Endothelial cell of umbilical vein (primary cell): ENCODE results near the gene TRIM52. TPM values are rescaled to one million over a fixed set of nuclear protein-coding genes. Genes with fewer than 3 reads are reported as not detected.

Experiments
- BruUV-seq: library from RNA; stranded (reverse); fragments of 400-500 nt; replicated peaks from 2 replicates; lab custom pipeline; 2021; lab: Mats Ljungman, UMichigan
- CTCF ChIA-PET: fragments of 300-600, 350-600 bp; sonication (Branson Sonifier 250); formaldehyde crosslinking; loops from one replicate; lab custom pipeline; 2021; ENCODE audit warnings: antibody characterized with exemption, inconsistent platforms; lab: Charles Lee
- POLR2A ChIA-PET: fragments of 300-600, 350-600 bp; sonication (Branson Sonifier 250); formaldehyde crosslinking; loops from one replicate; lab custom pipeline; 2021; ENCODE audit warnings: antibody characterized with exemption, inconsistent platforms; lab: Charles Lee
- DNase-seq: peaks from one replicate; pipeline ENCODE4 v3.0.0-alpha.2; 2011; ENCODE audit warnings: low read depth, low spot score
- FAIRE-seq: peaks from 2 replicates; lab custom pipeline; 2011; peaks lifted over from hg19 to GRCh38; lab: Jason Lieb, UNC
- H2AFZ ChIP-seq: 2 replicates; pipeline ENCODE4 v1.6.0; 2012; ENCODE audit warnings: low read depth, low read length, control low read depth, inconsistent platforms
- H3K27ac ChIP-seq: 2 replicates; pipeline ENCODE4 v1.5.1; 2011; ENCODE audit warnings: low read depth, mild to moderate bottlenecking, control low read depth, low read length, moderate library complexity; ENCODE audit not compliant: insufficient read depth
- H3K27me3 ChIP-seq, 2 experiments: 2 replicates each; pipeline versions ENCODE4 v1.6.0 to v1.6.1; 2011; ENCODE audit warnings: low read length in 2 of 2, mixed read lengths in 1 of 2; ENCODE audit not compliant: control insufficient read depth in 2 of 2, insufficient read depth in 2 of 2
- H3K36me3 ChIP-seq, 2 experiments: 2 replicates in 1 of 2; 3 replicates in 1 of 2; pipeline ENCODE4 v1.5.1; 2011; ENCODE audit warnings: low read length in 2 of 2, mild to moderate bottlenecking in 1 of 2, moderate library complexity in 1 of 2; ENCODE audit not compliant: control insufficient read depth in 2 of 2, insufficient read depth in 2 of 2; ENCODE audit errors: extremely low read depth in 1 of 2
- H3K4me1 ChIP-seq: 3 replicates; pipeline ENCODE4 v1.5.1; 2011; ENCODE audit warnings: mild to moderate bottlenecking, low read length; ENCODE audit not compliant: control insufficient read depth, insufficient read depth; ENCODE audit errors: extremely low read depth
- H3K4me2 ChIP-seq: 2 replicates; pipeline ENCODE4 v1.6.1; 2011; ENCODE audit warnings: low read length, control low read depth, mixed read lengths; ENCODE audit not compliant: insufficient read depth
- H3K4me3 ChIP-seq, 3 experiments: fragments of 200-600 bp in 1 of 3; sonication (generic), shearing (Covaris generic) in 1 of 3; replicated peaks in 1 of 3; 2 replicates each; pipeline ENCODE4 v1.5.1; 2011 to 2016; ENCODE audit warnings: control low read depth in 3 of 3, low read length in 3 of 3, mild to moderate bottlenecking in 2 of 3, inconsistent platforms in 1 of 3, low read depth in 1 of 3, moderate library complexity in 1 of 3; ENCODE audit not compliant: insufficient read depth in 1 of 3
- H3K79me2 ChIP-seq: 2 replicates; pipeline ENCODE4 v1.6.0; 2012; ENCODE audit warnings: low read length, inconsistent platforms; ENCODE audit not compliant: control insufficient read depth, insufficient read depth
- H3K9ac ChIP-seq: replicated peaks from 2 replicates; pipeline ENCODE3; 2011; ENCODE audit warnings: low read length, control low read depth; ENCODE audit not compliant: insufficient read depth; ENCODE audit errors: extremely low read depth
- H3K9me1 ChIP-seq: replicated peaks from 3 replicates; pipeline ENCODE4 v1.6.0; 2011; ENCODE audit warnings: mild to moderate bottlenecking, low read length; ENCODE audit not compliant: control insufficient read depth, insufficient read depth; ENCODE audit errors: extremely low read depth
- H3K9me3 ChIP-seq: replicated peaks from 2 replicates; pipeline ENCODE4 v1.5.1; 2012; ENCODE audit warnings: low read length, inconsistent platforms; ENCODE audit not compliant: control insufficient read depth, insufficient read depth
- H4K20me1 ChIP-seq: replicated peaks from 2 replicates; pipeline ENCODE3; 2011; ENCODE audit warnings: mild to moderate bottlenecking, low read length; ENCODE audit not compliant: control insufficient read depth, insufficient read depth; ENCODE audit errors: extremely low read depth
- EZH2 ChIP-seq: IDR thresholded peaks from 2 replicates; pipeline ENCODE4 v1.6.1; 2012; ENCODE audit warnings: borderline replicate concordance, low read depth, mild to moderate bottlenecking, moderate library complexity, low read length, inconsistent platforms; ENCODE audit not compliant: severe bottlenecking
- FOS ChIP-seq: IDR thresholded peaks from 2 replicates; pipeline ENCODE4 v1.6.1; 2011; ENCODE audit warnings: mild to moderate bottlenecking, low read length, moderate library complexity, borderline replicate concordance; ENCODE audit not compliant: insufficient read depth
- GATA2 ChIP-seq: IDR thresholded peaks from 2 replicates; pipeline ENCODE4 v1.7.0; 2011; ENCODE audit warnings: low read depth, mild to moderate bottlenecking, moderate library complexity, mixed read lengths, low read length; ENCODE audit not compliant: insufficient read length, insufficient read depth
- JUN ChIP-seq: IDR thresholded peaks from 2 replicates; pipeline ENCODE4 v1.6.1; 2011; ENCODE audit warnings: borderline replicate concordance, low read depth; ENCODE audit not compliant: insufficient read length, insufficient read depth
- MYC ChIP-seq: IDR thresholded peaks from one replicate; pipeline ENCODE4 v1.6.1; 2011; ENCODE audit warnings: mild to moderate bottlenecking, low read depth, low read length
- POLR2A ChIP-seq: IDR thresholded peaks from 2 replicates; pipeline ENCODE4 v1.6.1; 2012; ENCODE audit warnings: low read depth, mild to moderate bottlenecking, control low read depth, low read length
- POLR2AphosphoS5 ChIP-seq: IDR thresholded peaks from 2 replicates; pipeline ENCODE4 v1.6.1; 2012; ENCODE audit warnings: low read depth, mild to moderate bottlenecking, control low read depth, low read length, moderate library complexity; ENCODE audit not compliant: insufficient read depth
- dilution Hi-C: fragments of 300-500 bp; cut with MboI; formaldehyde crosslinking; loops from one replicate; pipeline ENCODE4 v1.15.0; 2019; ENCODE audit warnings: low sequenced_read_pairs; ENCODE audit not compliant: extremely low pct_ligation_motif_present
- intact Hi-C: fragments of 100-400 bp; cut with micrococcal nuclease; formaldehyde crosslinking; loops from one replicate; pipeline ENCODE4 v1.10.0; 2022
- polyA plus RNA-seq, 4 experiments: library from polyadenylated mRNA; depleted of rRNA in 3 of 4; stranded (reverse) in 3 of 4; unstranded in 1 of 4; fragments of >200 nt; gene quantifications; 2 replicates each; pipeline versions ENCODE4 v1.2.1 to v1.2.3, GENCODE V29; 2011 to 2012; ENCODE audit warnings: missing spikeins in 1 of 4
- total RNA-seq: library from RNA; stranded (reverse); gene quantifications from 2 replicates; pipeline ENCODE4 v1.2.3, GENCODE V29; 2021
- TF ChIP-seq, protein P1 (sequence below): IDR thresholded peaks from 2 replicates; pipeline ENCODE4 v1.6.1; 2011; ENCODE audit not compliant: insufficient read depth, insufficient read length
- TF ChIP-seq, protein P2 (sequence below), 2 donors: IDR thresholded peaks; 1 replicate in 1 of 2; 2 replicates in 1 of 2; pipeline ENCODE4 v1.5.1; 2011; ENCODE audit warnings: low read length in 2 of 2, mild to moderate bottlenecking in 2 of 2, moderate library complexity in 2 of 2, control low read depth in 1 of 2, inconsistent platforms in 1 of 2, low read depth in 1 of 2; ENCODE audit not compliant: insufficient read depth in 1 of 2; ENCODE audit errors: extremely low read depth in 1 of 2

TRIM52 gene
- total and polyA plus RNA-seq, 2 donors (not counting 3 experiments of a cell fraction or from before 2014, with no cell fraction given) = 5.6 to 10.1 TPM

DNA sequence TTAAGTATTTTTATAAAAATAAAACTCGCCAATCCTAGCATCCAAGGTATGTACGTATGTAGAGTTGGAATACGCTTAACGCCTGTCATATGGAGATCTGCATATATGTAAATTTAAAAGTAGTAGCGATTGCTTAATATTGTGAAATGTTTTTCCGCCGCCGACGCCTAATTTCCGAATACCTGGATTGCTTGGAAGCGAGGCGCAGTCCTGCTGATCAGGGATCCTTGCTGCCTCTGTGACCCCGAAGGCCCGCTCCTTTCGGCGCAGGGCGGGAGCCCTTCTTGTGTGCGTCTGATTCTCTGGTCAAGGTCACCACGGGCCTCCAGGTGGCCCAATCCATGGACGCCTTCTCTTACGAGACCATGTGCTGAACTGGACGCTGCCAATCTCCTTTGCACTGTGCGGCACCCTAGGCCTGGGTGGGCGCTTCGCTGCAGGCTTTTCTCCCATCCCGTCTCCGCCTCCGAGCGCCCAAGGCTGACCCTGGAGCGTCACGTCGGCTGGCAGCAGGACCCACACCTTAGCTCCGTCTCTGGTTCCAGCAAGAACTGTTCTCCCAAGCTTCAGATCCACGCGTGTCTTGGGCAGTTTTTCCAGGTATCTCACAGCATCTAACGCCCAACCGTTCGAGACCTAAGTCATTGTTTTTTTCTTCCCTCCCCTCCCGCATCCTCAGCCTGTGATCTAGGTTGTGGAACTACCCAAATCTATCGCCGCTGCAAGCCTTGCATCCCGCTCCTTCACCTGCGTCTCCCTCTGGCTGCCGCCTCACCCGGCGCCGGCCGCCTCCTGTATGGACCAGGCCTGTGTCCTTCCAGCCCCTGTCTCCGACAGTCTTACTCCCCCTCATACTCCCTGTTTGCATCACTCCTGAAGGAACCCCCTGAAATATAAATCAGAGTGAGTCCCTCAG, 41.4 kb downstream of the TRIM52 start:
- no peaks in the 10 kb centered on the region for H4K20me1 ChIP-seq
- no peaks in the 10 kb centered on the region for H3K27me3 ChIP-seq
- intact Hi-C loops = no loop called here
- ChIA-PET POLR2A (no interaction called here), CTCF (interaction anchor here (0.8 kb wide), 1 partner anchor 30 kb away, joined by 3 read pairs; no protein-coding TSS in a partner anchor)
- H3K9ac ChIP-seq = no peak overlapping the region
- H3K4me3 ChIP-seq = no peak overlapping the region
- no peaks in the 10 kb centered on the region for H3K36me3 ChIP-seq
- peaks cover 3% of the 10 kb centered on the region for H3K79me2 ChIP-seq
- peaks cover 20% of the 10 kb centered on the region for H3K4me1 ChIP-seq
- H3K4me2 ChIP-seq = no peak overlapping the region
- H3K27ac ChIP-seq = no peak overlapping the region
- no peak for FAIRE-seq
- dilution Hi-C loops = no loop called here
- no peak for DNase-seq
- H2AFZ ChIP-seq = no peak overlapping the region
- no peaks in the 10 kb centered on the region for H3K9me1 ChIP-seq
- BruUV-seq = no TSS peak
- H3K9me3 ChIP-seq = no peaks in the 10 kb centered on the region
- TF ChIP-seq JUN (no peak), EZH2 (no peak), GATA2 (no peak), FOS (no peak), POLR2A (no peak), MYC (no peak), POLR2AphosphoS5 (no peak)
- TF ChIP-seq, protein P1, sequence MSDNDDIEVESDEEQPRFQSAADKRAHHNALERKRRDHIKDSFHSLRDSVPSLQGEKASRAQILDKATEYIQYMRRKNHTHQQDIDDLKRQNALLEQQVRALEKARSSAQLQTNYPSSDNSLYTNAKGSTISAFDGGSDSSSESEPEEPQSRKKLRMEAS = no peak
- TF ChIP-seq, protein P2, sequence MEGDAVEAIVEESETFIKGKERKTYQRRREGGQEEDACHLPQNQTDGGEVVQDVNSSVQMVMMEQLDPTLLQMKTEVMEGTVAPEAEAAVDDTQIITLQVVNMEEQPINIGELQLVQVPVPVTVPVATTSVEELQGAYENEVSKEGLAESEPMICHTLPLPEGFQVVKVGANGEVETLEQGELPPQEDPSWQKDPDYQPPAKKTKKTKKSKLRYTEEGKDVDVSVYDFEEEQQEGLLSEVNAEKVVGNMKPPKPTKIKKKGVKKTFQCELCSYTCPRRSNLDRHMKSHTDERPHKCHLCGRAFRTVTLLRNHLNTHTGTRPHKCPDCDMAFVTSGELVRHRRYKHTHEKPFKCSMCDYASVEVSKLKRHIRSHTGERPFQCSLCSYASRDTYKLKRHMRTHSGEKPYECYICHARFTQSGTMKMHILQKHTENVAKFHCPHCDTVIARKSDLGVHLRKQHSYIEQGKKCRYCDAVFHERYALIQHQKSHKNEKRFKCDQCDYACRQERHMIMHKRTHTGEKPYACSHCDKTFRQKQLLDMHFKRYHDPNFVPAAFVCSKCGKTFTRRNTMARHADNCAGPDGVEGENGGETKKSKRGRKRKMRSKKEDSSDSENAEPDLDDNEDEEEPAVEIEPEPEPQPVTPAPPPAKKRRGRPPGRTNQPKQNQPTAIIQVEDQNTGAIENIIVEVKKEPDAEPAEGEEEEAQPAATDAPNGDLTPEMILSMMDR (IDR thresholded peaks at IDR 0.05; ENCODE audit: extremely low read depth in 1 of 2, insufficient read depth in 1 of 2, low read depth in 1 of 2, low read length in 2 of 2) = no peak
